Body of pancreas (tissue), 4 donors: ENCODE data around the gene BAIAP3. TPM values are rescaled to one million over a fixed set of nuclear protein-coding genes. Genes with fewer than 3 reads are reported as not detected.

Experiments used
- ATAC-seq: fragments of 150-250 bp; one replicate; pipeline ENCODE4 v1.9.1; 2016
- DNase-seq, 4 donors: peaks; one replicate each; pipeline ENCODE4 v3.0.0-alpha.2; 2019
- H3K27ac ChIP-seq, 4 donors: fragments of 200-600 bp; sonication (generic); 1 replicate in 3 of 4; 2 replicates in 1 of 4; pipeline versions ENCODE4 v1.5.1 to v1.6.1; 2016 to 2019; ENCODE audit warnings: mild to moderate bottlenecking in 1 of 4, mixed read lengths in 1 of 4, moderate library complexity in 1 of 4
- H3K27me3 ChIP-seq, 2 donors: fragments of 200-600 bp; sonication (generic); one replicate each; pipeline ENCODE4 v1.6.0; 2016; ENCODE audit warnings: mild to moderate bottlenecking in 1 of 2
- H3K36me3 ChIP-seq, 2 donors: fragments of 200-600 bp; sonication (generic); replicated peaks in 1 of 2; 2 replicates each; pipeline ENCODE4 v1.5.1; 2016; ENCODE audit warnings: low read depth in 2 of 2; ENCODE audit not compliant: insufficient read depth in 1 of 2
- H3K4me1 ChIP-seq: fragments of 200-600 bp; sonication (generic); one replicate; pipeline ENCODE4 v1.6.0; 2016
- H3K4me3 ChIP-seq, 2 donors: fragments of 200-600 bp; sonication (generic); 1 replicate in 1 of 2; 2 replicates in 1 of 2; pipeline ENCODE4 v1.5.1; 2016 to 2019
- H3K9me3 ChIP-seq, 3 donors: fragments of 200-600 bp; sonication (generic); 1 replicate in 2 of 3; 2 replicates in 1 of 3; pipeline ENCODE4 v1.5.1; 2016
- CTCF ChIP-seq, 7 experiments: fragments of 450-650 bp in 4 of 7; fragments of 200-600 bp in 3 of 7; sonication (generic) in 3 of 7; IDR thresholded peaks; one replicate each; pipeline ENCODE4 v1.5.1; 2016 to 2019; ENCODE audit warnings: antibody characterized with exemption in 7 of 7
- POLR2A ChIP-seq, 3 donors: fragments of 450-650 bp; IDR thresholded peaks; one replicate each; pipeline ENCODE4 v1.6.1; 2016; ENCODE audit warnings: antibody characterized with exemption in 3 of 3, mild to moderate bottlenecking in 2 of 3
- WGBS, 2 donors: methylation state at CpG; one replicate each; pipeline ENCODE4 v1.1.5; 2017; 5-methylcytosine and 5-hydroxymethylcytosine counted together
- intact Hi-C: fragments of 100-400 bp; cut with DNase I; formaldehyde crosslinking; loops from one replicate; pipeline ENCODE4 v1.15.1; 2023
- total RNA-seq, 2 donors: library from RNA; depleted of rRNA; stranded (reverse); fragments of >200 nt; gene quantifications; one replicate each; pipeline ENCODE4 v1.1.0, GENCODE V29; 2016

The BAIAP3 gene
- total RNA-seq, 2 donors from 2014 or later: 7.0 to 20.8 TPM

GRCh38 chr16:1395444-1396031 lies 62.1 kb downstream of the BAIAP3 start:
- intact Hi-C loops: no loop called here
- DNase-seq: no peak
- no peak for ATAC-seq
- 88 to 96% methylated on average over 12 to 22 of the region's 22 CpGs for WGBS, 2 donors
- Histone ChIP-seq H3K4me1 (no peaks in the 10 kb centered on the region), H3K9me3 (no peaks in the 10 kb centered on the region), H3K36me3 (peaks cover 0 to 7% of the 10 kb centered on the region in 2 donors), H3K4me3 (no peak overlapping the region), H3K27me3 (no peaks in the 10 kb centered on the region), H3K27ac (no peak overlapping the region)
- TF ChIP-seq CTCF (IDR thresholded peaks at IDR 0.05): no peak
- TF ChIP-seq POLR2A (IDR thresholded peaks at IDR 0.05): no peak

DNA sequence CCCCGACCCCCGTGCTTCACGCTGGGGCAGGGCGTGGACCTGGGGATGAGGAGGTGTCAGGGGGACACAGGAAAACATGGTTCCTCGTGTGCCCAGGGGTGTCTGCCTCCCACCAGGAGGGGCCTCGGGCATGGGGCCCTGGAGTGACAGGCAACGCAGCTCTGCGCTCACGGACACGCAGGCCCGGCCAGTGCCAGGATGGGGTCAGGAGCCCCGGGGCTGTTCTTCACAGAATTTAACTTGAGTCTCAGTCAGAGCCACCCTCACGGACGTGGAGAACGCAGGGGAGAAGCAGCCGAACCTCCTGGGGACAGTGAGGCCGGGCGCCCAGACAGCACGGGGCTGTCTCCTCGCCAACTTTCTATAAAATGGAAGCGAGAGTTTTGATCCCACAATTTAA lies 64.3 kb downstream of the BAIAP3 start:
- Histone ChIP-seq H3K27ac (no peak overlapping the region), H3K4me1 (no peaks in the 10 kb centered on the region), H3K4me3 (no peak overlapping the region), H3K36me3 (peaks cover 0 to 18% of the 10 kb centered on the region in 2 donors), H3K9me3 (no peaks in the 10 kb centered on the region), H3K27me3 (no peaks in the 10 kb centered on the region)
- intact Hi-C loops: no loop called here
- TF ChIP-seq CTCF (IDR thresholded peaks at IDR 0.05): no peak
- no peak for TF ChIP-seq POLR2A (IDR thresholded peaks at IDR 0.05)
- WGBS, 2 donors: 89 to 93% methylated on average over 14 to 17 of the region's 21 CpGs
- DNase-seq: no peak
- no peak for ATAC-seq

DNA sequence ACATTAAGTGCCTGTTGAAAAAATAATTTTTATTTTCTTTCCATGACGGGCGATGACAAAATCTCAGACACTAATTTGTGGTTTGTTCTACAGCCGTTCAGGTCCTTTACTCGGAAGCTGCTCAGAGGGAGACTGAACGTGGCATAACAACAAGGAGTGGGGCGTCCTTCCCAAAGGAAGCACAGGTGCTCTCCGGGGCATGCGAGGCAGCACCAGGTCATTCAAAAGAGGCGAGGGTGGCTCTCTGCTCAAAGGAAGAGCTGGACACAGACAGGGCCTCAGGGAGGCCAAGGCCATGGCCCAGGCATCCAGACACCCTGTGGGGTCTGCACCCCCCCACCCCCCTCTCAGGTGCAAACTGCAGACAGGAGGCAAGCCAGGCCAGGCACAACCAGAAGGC lies 64.9 kb downstream of the BAIAP3 start:
- intact Hi-C loops: no loop called here
- H3K27ac ChIP-seq: no peak overlapping the region

More for the DNA sequence above, 64.9 kb downstream of the BAIAP3 start:
- Histone ChIP-seq H3K9me3 (no peaks in the 10 kb centered on the region), H3K4me3 (no peak overlapping the region), H3K36me3 (peaks cover 0 to 18% of the 10 kb centered on the region in 2 donors), H3K27me3 (no peaks in the 10 kb centered on the region), H3K4me1 (no peaks in the 10 kb centered on the region)
- 91 to 94% methylated on average over 8 to 9 of the region's 9 CpGs for WGBS, 2 donors
- TF ChIP-seq POLR2A (IDR thresholded peaks at IDR 0.05): no peak
- TF ChIP-seq CTCF (IDR thresholded peaks at IDR 0.05): no peak
- ATAC-seq (no peak), DNase-seq (no peak)

Other genes starting within 250 kb of the BAIAP3 start
- not detected for gene C1QTNF8, start 237.4 kb upstream of the BAIAP3 start, total RNA-seq
- gene CACNA1H, start 180.5 kb upstream of the BAIAP3 start, total RNA-seq: 10 to 100 TPM in 1 of 2 donors, 1 to 10 TPM in 1; 7.3 to 15.2 TPM
- gene TPSG1, start 108.4 kb upstream of the BAIAP3 start, total RNA-seq: not detected
- 10 to 100 TPM in 1 of 2 donors, 1 to 10 TPM in 1; 4.4 to 21.8 TPM for gene TPSB2, start 103.5 kb upstream of the BAIAP3 start, total RNA-seq
- 10 to 100 TPM; 23.6 to 53.4 TPM for gene TPSAB1, start 92.9 kb upstream of the BAIAP3 start, total RNA-seq
- 1 to 10 TPM in 1 of 2 donors, not detected in 1; 1.6 TPM for gene TPSD1, start 77.6 kb upstream of the BAIAP3 start, total RNA-seq
- 10 to 100 TPM; 25.9 to 81.7 TPM for gene UBE2I, start 24.0 kb upstream of the BAIAP3 start, total RNA-seq
- 10 to 100 TPM; 70.5 to 98.8 TPM for gene TSR3, start 18.2 kb downstream of the BAIAP3 start, total RNA-seq
- 10 to 100 TPM; 38.1 to 98.2 TPM for gene GNPTG, start 18.3 kb downstream of the BAIAP3 start, total RNA-seq
- 10 to 100 TPM; 11.2 to 21.4 TPM for gene UNKL, start 81.1 kb downstream of the BAIAP3 start, total RNA-seq
- gene UQCC4, start 87.1 kb downstream of the BAIAP3 start, total RNA-seq: 1 to 10 TPM in 1 of 2 donors, under 1 TPM in 1; 0.99 to 3.9 TPM
- not detected for gene PERCC1, start 97.4 kb downstream of the BAIAP3 start, total RNA-seq
- 1 to 10 TPM; 2.1 to 2.3 TPM for gene CCDC154, start 110.9 kb downstream of the BAIAP3 start, total RNA-seq
- gene CLCN7, start 141.4 kb downstream of the BAIAP3 start, total RNA-seq: 100 to 1,000 TPM in 1 of 2 donors, 10 to 100 TPM in 1; 27.2 to 115 TPM
- gene PTX4, start 155.3 kb downstream of the BAIAP3 start, total RNA-seq: not detected
- 10 to 100 TPM; 25.4 to 76.5 TPM for gene TELO2, start 159.7 kb downstream of the BAIAP3 start, total RNA-seq
- gene TMEM204, start 200.0 kb downstream of the BAIAP3 start, total RNA-seq: 10 to 100 TPM; 23.6 to 25.1 TPM